Gastrocnemius medialis (tissue), 4 donors: ENCODE data around the gene PRR36.

Experiments used
- POLR2A ChIP-seq, 2 donors: fragments of 450-650 bp; IDR thresholded peaks; one replicate each; pipeline ENCODE4 v1.6.1; 2017; ENCODE audit warnings: antibody characterized with exemption in 2 of 2, mild to moderate bottlenecking in 2 of 2, moderate library complexity in 2 of 2
- TF ChIP-seq, protein P1 (sequence below), 5 experiments: fragments of 450-650 bp in 3 of 5; fragments of 200-600 bp in 2 of 5; sonication (generic) in 2 of 5; IDR thresholded peaks in 4 of 5; conservative IDR thresholded peaks in 1 of 5; 1 replicate in 4 of 5; 2 replicates in 1 of 5; pipeline ENCODE4 v1.5.1; 2016 to 2019; ENCODE audit warnings: antibody characterized with exemption in 5 of 5, mild to moderate bottlenecking in 3 of 5, moderate library complexity in 3 of 5

DNA sequence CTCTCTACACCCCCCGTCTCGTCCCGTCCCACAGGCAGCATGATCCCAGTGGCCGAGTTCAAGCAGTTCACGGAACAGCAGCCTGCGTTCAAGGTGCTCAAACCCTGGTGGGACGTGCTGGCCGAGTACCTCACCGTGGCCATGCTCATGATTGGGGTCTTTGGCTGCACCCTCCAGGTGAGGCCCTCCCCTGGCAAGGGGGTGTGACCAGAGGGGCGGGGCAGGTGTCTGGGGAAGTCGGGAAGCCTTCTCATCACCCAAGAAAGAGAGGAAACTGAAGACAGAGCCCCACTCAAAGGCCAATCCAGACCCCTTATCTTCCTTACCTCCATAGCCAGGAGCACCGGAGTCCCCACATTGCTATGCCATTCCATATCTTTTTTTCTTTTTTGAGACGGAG lies 21.4 kb upstream of the PRR36 start:
- TF ChIP-seq, protein P1, sequence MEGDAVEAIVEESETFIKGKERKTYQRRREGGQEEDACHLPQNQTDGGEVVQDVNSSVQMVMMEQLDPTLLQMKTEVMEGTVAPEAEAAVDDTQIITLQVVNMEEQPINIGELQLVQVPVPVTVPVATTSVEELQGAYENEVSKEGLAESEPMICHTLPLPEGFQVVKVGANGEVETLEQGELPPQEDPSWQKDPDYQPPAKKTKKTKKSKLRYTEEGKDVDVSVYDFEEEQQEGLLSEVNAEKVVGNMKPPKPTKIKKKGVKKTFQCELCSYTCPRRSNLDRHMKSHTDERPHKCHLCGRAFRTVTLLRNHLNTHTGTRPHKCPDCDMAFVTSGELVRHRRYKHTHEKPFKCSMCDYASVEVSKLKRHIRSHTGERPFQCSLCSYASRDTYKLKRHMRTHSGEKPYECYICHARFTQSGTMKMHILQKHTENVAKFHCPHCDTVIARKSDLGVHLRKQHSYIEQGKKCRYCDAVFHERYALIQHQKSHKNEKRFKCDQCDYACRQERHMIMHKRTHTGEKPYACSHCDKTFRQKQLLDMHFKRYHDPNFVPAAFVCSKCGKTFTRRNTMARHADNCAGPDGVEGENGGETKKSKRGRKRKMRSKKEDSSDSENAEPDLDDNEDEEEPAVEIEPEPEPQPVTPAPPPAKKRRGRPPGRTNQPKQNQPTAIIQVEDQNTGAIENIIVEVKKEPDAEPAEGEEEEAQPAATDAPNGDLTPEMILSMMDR (IDR thresholded peaks at IDR 0.05 in 4 of 5, conservative IDR thresholded peaks at IDR 0.05 in 1 of 5), result no peak
- no peak for TF ChIP-seq POLR2A (IDR thresholded peaks at IDR 0.05)
